ENCODE data around the gene PNKP.

DNA sequence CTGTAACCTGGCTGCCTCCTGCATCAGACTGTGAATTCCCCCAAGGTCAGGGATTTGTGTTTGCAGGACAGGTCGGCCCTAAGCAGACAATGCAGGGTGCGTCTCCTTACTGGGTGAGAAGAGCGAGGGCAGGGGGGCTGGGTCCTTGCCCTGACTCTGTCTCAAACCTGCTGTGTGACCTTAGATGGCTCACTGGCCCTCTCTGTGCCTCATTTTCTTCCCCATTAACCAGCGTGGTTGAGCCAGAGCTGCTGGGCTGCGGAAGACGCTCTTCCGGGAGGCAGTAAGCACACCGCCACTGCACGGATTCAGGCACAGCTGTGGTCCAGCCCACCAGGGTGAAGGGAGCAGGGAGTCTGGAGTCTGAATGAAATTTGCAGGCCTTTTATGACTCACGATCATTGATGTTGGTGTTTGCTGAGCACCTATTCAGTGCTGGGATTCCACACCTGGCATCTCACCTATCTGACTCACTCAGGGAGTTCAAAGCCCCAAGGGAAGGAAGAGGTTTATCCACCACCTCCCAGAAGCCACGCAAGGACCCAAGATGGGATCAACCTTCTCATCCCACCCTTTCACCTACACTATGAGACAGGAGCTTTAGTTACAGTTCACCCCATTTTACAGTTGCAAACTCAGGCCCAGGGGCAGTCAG lies 7.3 kb upstream of the PNKP start:
- TF ChIP-seq POLR2A (IDR thresholded peaks at IDR 0.05) = no peak
- TF ChIP-seq, protein P1, sequence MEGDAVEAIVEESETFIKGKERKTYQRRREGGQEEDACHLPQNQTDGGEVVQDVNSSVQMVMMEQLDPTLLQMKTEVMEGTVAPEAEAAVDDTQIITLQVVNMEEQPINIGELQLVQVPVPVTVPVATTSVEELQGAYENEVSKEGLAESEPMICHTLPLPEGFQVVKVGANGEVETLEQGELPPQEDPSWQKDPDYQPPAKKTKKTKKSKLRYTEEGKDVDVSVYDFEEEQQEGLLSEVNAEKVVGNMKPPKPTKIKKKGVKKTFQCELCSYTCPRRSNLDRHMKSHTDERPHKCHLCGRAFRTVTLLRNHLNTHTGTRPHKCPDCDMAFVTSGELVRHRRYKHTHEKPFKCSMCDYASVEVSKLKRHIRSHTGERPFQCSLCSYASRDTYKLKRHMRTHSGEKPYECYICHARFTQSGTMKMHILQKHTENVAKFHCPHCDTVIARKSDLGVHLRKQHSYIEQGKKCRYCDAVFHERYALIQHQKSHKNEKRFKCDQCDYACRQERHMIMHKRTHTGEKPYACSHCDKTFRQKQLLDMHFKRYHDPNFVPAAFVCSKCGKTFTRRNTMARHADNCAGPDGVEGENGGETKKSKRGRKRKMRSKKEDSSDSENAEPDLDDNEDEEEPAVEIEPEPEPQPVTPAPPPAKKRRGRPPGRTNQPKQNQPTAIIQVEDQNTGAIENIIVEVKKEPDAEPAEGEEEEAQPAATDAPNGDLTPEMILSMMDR (IDR thresholded peaks at IDR 0.05) = no peak
- TF ChIP-seq POLR2AphosphoS5 (IDR thresholded peaks at IDR 0.05; ENCODE audit: insufficient read depth in 1 of 2, low read depth in 1 of 2) = no peak
